Bronchial epithelial cell (primary cell): ENCODE results near the gene TAS1R1. TPM values are rescaled to one million over a fixed set of nuclear protein-coding genes. Genes with fewer than 3 reads are reported as not detected.

Experiments used
- DNase-seq: peaks from one replicate; pipeline ENCODE4 v3.0.0-alpha.2; 2010; ENCODE audit warnings: low read depth
- FAIRE-seq: peaks from 2 replicates; lab custom pipeline; 2011; peaks lifted over from hg19 to GRCh38; lab: Jason Lieb, UNC
- H3K27me3 ChIP-seq: 2 replicates; pipeline ENCODE4 v1.5.1; 2011; ENCODE audit warnings: low read length; ENCODE audit not compliant: control insufficient read depth, insufficient read depth
- H3K36me3 ChIP-seq: 2 replicates; pipeline ENCODE4 v1.5.1; 2011; ENCODE audit warnings: low read length; ENCODE audit not compliant: control insufficient read depth, insufficient read depth
- H3K4me3 ChIP-seq: 2 replicates; pipeline ENCODE4 v1.5.1; 2011; ENCODE audit warnings: mild to moderate bottlenecking, low read depth, low read length, control low read depth
- CTCF ChIP-seq: IDR thresholded peaks from 2 replicates; pipeline ENCODE4 v1.5.1; 2011; ENCODE audit warnings: mild to moderate bottlenecking, moderate library complexity, low read length, control low read depth, inconsistent platforms; ENCODE audit not compliant: insufficient read depth, severe bottlenecking
- total RNA-seq: library from RNA; depleted of rRNA; stranded (reverse); fragments of >200 nt; gene quantifications from 2 replicates; pipeline ENCODE4 v1.2.1, GENCODE V29; 2014

Gene TAS1R1
- total RNA-seq, 1 donor from 2014 or later, result not detected

GRCh38 chr1:6603915-6604558, 48.9 kb downstream of the TAS1R1 start:
- FAIRE-seq (no peak), DNase-seq (peak; percentile 63)
- no peak for TF ChIP-seq CTCF
- no peaks in the 10 kb centered on the region for H3K27me3 ChIP-seq
- peaks cover 8% of the 10 kb centered on the region for H3K36me3 ChIP-seq
- H3K4me3 ChIP-seq, result no peak overlapping the region

GRCh38 chr1:6612641-6613360, 57.7 kb downstream of the TAS1R1 start:
- no peak for FAIRE-seq
- no peaks in the 10 kb centered on the region for H3K27me3 ChIP-seq
- DNase-seq, result peak; percentile 56
- TF ChIP-seq CTCF, result no peak
- H3K4me3 ChIP-seq, result peak overlapping the region; percentile 48
- no peaks in the 10 kb centered on the region for H3K36me3 ChIP-seq

GRCh38 chr1:6613361-6614018, 58.4 kb downstream of the TAS1R1 start, which contains the start of gene PHF13:
Gene PHF13, plus strand, starts transcription at chr1:6613731. Its CDS starts 336 bp downstream, at chr1:6614067.
- H3K27me3 ChIP-seq, result no peaks in the 10 kb centered on the region
- TF ChIP-seq CTCF, result no peak
- FAIRE-seq (no peak), DNase-seq (peak; percentile 90)
- no peaks in the 10 kb centered on the region for H3K36me3 ChIP-seq
- peak within 1 kb of the TSS; percentile 80 for H3K4me3 ChIP-seq

GRCh38 chr1:6614019-6614928, 59.2 kb downstream of the TAS1R1 start:
- no peak for FAIRE-seq
- no peaks in the 10 kb centered on the region for H3K36me3 ChIP-seq

More at GRCh38 chr1:6614019-6614928, 59.2 kb downstream of the TAS1R1 start:
- Histone ChIP-seq H3K27me3 (no peaks in the 10 kb centered on the region), H3K4me3 (peak overlapping the region; percentile 80)
- TF ChIP-seq CTCF, result no peak
- no peak for DNase-seq
